Osteoblast (primary cell): ENCODE data around the gene CLTA. TPM values are rescaled to one million over a fixed set of nuclear protein-coding genes. Genes with fewer than 3 reads are reported as not detected.

Experiments used
- DNase-seq: peaks from one replicate; pipeline ENCODE4 v3.0.0; 2011; ENCODE audit warnings: low spot score, mixed read lengths; ENCODE audit not compliant: insufficient read length; ENCODE audit errors: missing footprints
- H2AFZ ChIP-seq: 2 replicates; pipeline ENCODE4 v1.6.0; 2011; ENCODE audit warnings: mild to moderate bottlenecking, low read length
- H3K27ac ChIP-seq: 2 replicates; pipeline ENCODE4 v1.5.1; 2011; ENCODE audit warnings: mild to moderate bottlenecking, low read depth, low read length, moderate library complexity
- H3K27me3 ChIP-seq: 2 replicates; pipeline ENCODE4 v1.6.0; 2012; ENCODE audit warnings: mild to moderate bottlenecking, control low read depth, inconsistent platforms, low read length, moderate library complexity; ENCODE audit not compliant: insufficient read depth
- H3K36me3 ChIP-seq: 2 replicates; pipeline ENCODE4 v1.5.1; 2011; ENCODE audit warnings: mild to moderate bottlenecking, low read length, control low read depth, moderate library complexity; ENCODE audit not compliant: insufficient read depth
- H3K4me1 ChIP-seq: 2 replicates; pipeline ENCODE4 v1.5.1; 2011; ENCODE audit warnings: mild to moderate bottlenecking, low read length, control low read depth, moderate library complexity; ENCODE audit not compliant: insufficient read depth
- H3K4me2 ChIP-seq: 2 replicates; pipeline ENCODE4 v1.6.0; 2011; ENCODE audit warnings: mild to moderate bottlenecking, low read length; ENCODE audit not compliant: insufficient read depth
- H3K4me3 ChIP-seq: fragments of 200-600 bp; sonication (generic); 3 replicates; pipeline ENCODE4 v1.5.1; 2012; ENCODE audit warnings: mild to moderate bottlenecking, low read length, inconsistent platforms; ENCODE audit not compliant: insufficient read depth
- H3K79me2 ChIP-seq: 2 replicates; pipeline ENCODE4 v1.6.0; 2012; ENCODE audit warnings: mild to moderate bottlenecking, low read length, control low read depth, inconsistent platforms; ENCODE audit not compliant: insufficient read depth
- H3K9me3 ChIP-seq: 2 replicates; pipeline ENCODE4 v1.5.1; 2011; ENCODE audit warnings: low read depth, low read length, control low read depth
- H4K20me1 ChIP-seq: 2 replicates; pipeline ENCODE4 v1.6.0; 2012; ENCODE audit warnings: mild to moderate bottlenecking, low read length, control low read depth; ENCODE audit not compliant: insufficient read depth
- CTCF ChIP-seq: IDR thresholded peaks from 2 replicates; pipeline ENCODE4 v1.5.1; 2011; ENCODE audit warnings: mild to moderate bottlenecking, low read depth, low read length, moderate library complexity; ENCODE audit errors: extremely low read depth
- total RNA-seq: library from RNA; depleted of rRNA; stranded (reverse); fragments of >200 nt; gene quantifications from 2 replicates; pipeline ENCODE4 v1.2.3, GENCODE V29; 2012

Gene CLTA
- total RNA-seq, 1 donor: 262 TPM

- no peaks in the 10 kb centered on the region for H3K27me3 ChIP-seq
- peaks cover 85% of the 10 kb centered on the region for H3K79me2 ChIP-seq
- no peak overlapping the region for H2AFZ ChIP-seq
- DNase-seq: no peak
- peaks cover 18% of the 10 kb centered on the region for H3K4me1 ChIP-seq
- H3K4me2 ChIP-seq: no peak overlapping the region
- H3K9me3 ChIP-seq: no peaks in the 10 kb centered on the region
- peak overlapping the region; percentile 7 for H3K27ac ChIP-seq
- peaks cover 91% of the 10 kb centered on the region for H3K36me3 ChIP-seq
- H4K20me1 ChIP-seq: peaks cover 34% of the 10 kb centered on the region
- no peak for TF ChIP-seq CTCF
- no peak overlapping the region for H3K4me3 ChIP-seq
Measured at GRCh38 chr9:36213989-36214388, 23.3 kb downstream of the CLTA start.

- H3K4me3 ChIP-seq: no peak overlapping the region
- H2AFZ ChIP-seq: no peak overlapping the region
- H3K27ac ChIP-seq: peak overlapping the region; percentile 7
- H3K27me3 ChIP-seq: no peaks in the 10 kb centered on the region
- peaks cover 84% of the 10 kb centered on the region for H3K79me2 ChIP-seq
- peaks cover 15% of the 10 kb centered on the region for H3K4me1 ChIP-seq
- peaks cover 90% of the 10 kb centered on the region for H3K36me3 ChIP-seq
- no peaks in the 10 kb centered on the region for H3K9me3 ChIP-seq
- no peak overlapping the region for H3K4me2 ChIP-seq
- TF ChIP-seq CTCF: no peak
- peak; percentile 67 for DNase-seq
- peaks cover 29% of the 10 kb centered on the region for H4K20me1 ChIP-seq
Measured at GRCh38 chr9:36214571-36214970, 23.9 kb downstream of the CLTA start.

GRCh38 chr9:36217256-36217968 is 26.7 kb downstream of the CLTA start:
- Histone ChIP-seq H3K27ac (no peak overlapping the region), H3K9me3 (peaks cover 1% of the 10 kb centered on the region), H3K4me1 (peaks cover 11% of the 10 kb centered on the region), H4K20me1 (peaks cover 9% of the 10 kb centered on the region), H3K79me2 (peaks cover 71% of the 10 kb centered on the region), H3K27me3 (no peaks in the 10 kb centered on the region), H3K4me3 (no peak overlapping the region), H3K36me3 (peaks cover 86% of the 10 kb centered on the region), H3K4me2 (no peak overlapping the region), H2AFZ (no peak overlapping the region)
- DNase-seq: peak; percentile 6
- no peak for TF ChIP-seq CTCF

GRCh38 chr9:36218011-36218410 is 27.3 kb downstream of the CLTA start:
- Histone ChIP-seq H3K4me2 (no peak overlapping the region), H3K4me3 (no peak overlapping the region), H3K79me2 (peaks cover 71% of the 10 kb centered on the region), H3K27me3 (no peaks in the 10 kb centered on the region), H3K4me1 (peaks cover 11% of the 10 kb centered on the region), H2AFZ (no peak overlapping the region), H3K27ac (no peak overlapping the region), H3K9me3 (peaks cover 6% of the 10 kb centered on the region), H3K36me3 (peaks cover 86% of the 10 kb centered on the region), H4K20me1 (peaks cover 8% of the 10 kb centered on the region)
- TF ChIP-seq CTCF: no peak
- no peak for DNase-seq
